Measurements from ENCODE around the gene PLCB1. TPM values are rescaled to one million over a fixed set of nuclear protein-coding genes. Genes with fewer than 3 reads are reported as not detected.
A peak's percentile ranks its signal among the peaks of the same experiment; 100 is the strongest.

Gene PLCB1
- total and polyA plus RNA-seq, 2 of the 4 experiments (the other 2 are of a cell fraction) = 5.6 to 16.1 TPM

- TF ChIP-seq CEBPB (IDR thresholded peaks at IDR 0.05; ENCODE audit: low read depth, low read length) (peak; percentile 55), CTCF (conservative IDR thresholded peaks at IDR 0.05; ENCODE audit: low read depth, low read length) (no peak)
- H2AK9ac ChIP-seq (replicated peaks; ENCODE audit: low read depth, low read length, poor library complexity) = no peak overlapping the region
- H2BK5ac ChIP-seq (ENCODE audit: low read depth, low read length, poor library complexity, severe bottlenecking) = no peak overlapping the region
- no peaks in the 10 kb centered on the region for H4K20me1 ChIP-seq (ENCODE audit: insufficient read depth, low read length)
- H2BK120ac ChIP-seq (ENCODE audit: low read depth, low read length) = no peak overlapping the region
- no peak overlapping the region for H2AK5ac ChIP-seq (ENCODE audit: low read depth, low read length)
- no peaks in the 10 kb centered on the region for H3K9me3 ChIP-seq (ENCODE audit: control insufficient read depth, insufficient read depth, low read length)
- ATAC-seq (ENCODE audit: low read depth) (peak; percentile 48), DNase-seq (peak; percentile 28)
- intact Hi-C loops (cut with micrococcal nuclease) = no loop called here
- peaks cover 9% of the 10 kb centered on the region in 2 experiments for H3K79me1 ChIP-seq (ENCODE audit: low read depth in 1 of 2, low read length in 2 of 2)
- H3K4me3 ChIP-seq (ENCODE audit: insufficient read depth, low read depth, low read length) = no peak overlapping the region
- H4K5ac ChIP-seq (ENCODE audit: low read depth, low read length) = no peak overlapping the region
- no peak overlapping the region for H3K4me2 ChIP-seq (ENCODE audit: low read depth, low read length)
- no peaks in the 10 kb centered on the region; the same call in 1 of the 2 replicates for H3K4me1 ChIP-seq (ENCODE audit: control insufficient read depth, insufficient read depth, low read length)
- H2AFZ ChIP-seq (replicated peaks; ENCODE audit: low read length, poor library complexity) = no peak overlapping the region
- no peak overlapping the region for H4K91ac ChIP-seq (ENCODE audit: insufficient read depth, low read depth, low read length)
- H3K27ac ChIP-seq (ENCODE audit: insufficient read depth, low read length) = no peak overlapping the region
- dilution Hi-C loops (cut with HindIII; ENCODE audit: low sequenced_read_pairs, unreplicated experiment) = no loop called here
- no peaks in the 10 kb centered on the region for H3K27me3 ChIP-seq (ENCODE audit: control insufficient read depth, insufficient read depth, low read length)
- H4K8ac ChIP-seq (ENCODE audit: low read depth in 2 of 2, low read length in 2 of 2) = no peak overlapping the region
- H3K18ac ChIP-seq (ENCODE audit: low read depth, low read length) = no peak overlapping the region
- H3K56ac ChIP-seq (ENCODE audit: extremely low read depth, insufficient read depth, low read length) = no peak overlapping the region
- no peak overlapping the region for H3K14ac ChIP-seq (replicated peaks; ENCODE audit: low read depth, low read length)
- ChIA-PET POLR2A (ENCODE audit: unreplicated experiment) (no interaction called here), CTCF (no interaction called here)
- no CpG with 5 or more reads among the region's 2 CpGs for WGBS, 2 experiments (ENCODE audit: extremely low coverage in 2 of 2, insufficient read length in 1 of 2)
- H3K36me3 ChIP-seq (ENCODE audit: control insufficient read depth, insufficient read depth, low read length) = no peaks in the 10 kb centered on the region
- no peak overlapping the region for H3K9ac ChIP-seq (ENCODE audit: low read depth, low read length)
- no peak overlapping the region for H3K4ac ChIP-seq (ENCODE audit: low read depth, low read length)
- no TSS peak for BruUV-seq (replicated peaks)
- H3K23ac ChIP-seq (ENCODE audit: low read depth, low read length) = no peak overlapping the region
- H2BK15ac ChIP-seq (ENCODE audit: low read depth, low read length) = no peak overlapping the region
- H2BK20ac ChIP-seq (ENCODE audit: low read depth, low read length) = no peak overlapping the region
- in situ Hi-C loops (cut with MboI; ENCODE audit: low sequenced_read_pairs) = no loop called here
- no peaks in the 10 kb centered on the region for H3K9me1 ChIP-seq (ENCODE audit: insufficient read depth, low read length)
These were observed 51.5 kb downstream of the PLCB1 start for GRCh38 chr20:8183526-8183925.
